Naive thymus-derived CD8-positive, alpha-beta T cell (primary cell): ENCODE data around the gene TPM1. TPM values are rescaled to one million over a fixed set of nuclear protein-coding genes. Genes with fewer than 3 reads are reported as not detected.
"Not testable (repeated sequence)": the region's sequence is repeated elsewhere in the genome, so short reads cannot be mapped to it uniquely, and the experiment has no call there.

ENCODE experiments used
- ATAC-seq, 2 donors: fragments of 150-1000 bp; cut with Tn5 transposase in 1 of 2; sonication (Bioruptor Pico), chemical (Tn5 transposase) in 1 of 2; 1 replicate in 1 of 2; 2 replicates in 1 of 2; pipeline ENCODE4 v1.10.0; 2021; ENCODE audit warnings: mild to moderate bottlenecking in 2 of 2, moderate library complexity in 2 of 2
- POLR2A ChIA-PET: fragments of 350-600 bp; sonication (Branson Sonifier 250); formaldehyde crosslinking; loops from one replicate; lab custom pipeline; 2021; ENCODE audit warnings: antibody characterized with exemption; lab: Charles Lee
- DNase-seq, 10 donors: peaks; one replicate each; pipeline versions ENCODE4 v3.0.0 to v3.0.0-alpha.2; 2020 to 2022
- H3K27ac Mint-ChIP-seq, 10 donors: one replicate each; pipeline ENCODE4 v1.8.0; 2020 to 2022; ENCODE audit warnings: mild to moderate bottlenecking in 10 of 10, mixed read lengths in 10 of 10, moderate library complexity in 4 of 10, inconsistent platforms in 1 of 10
- H3K27me3 Mint-ChIP-seq, 5 donors: one replicate each; pipeline ENCODE4 v1.8.0; 2021 to 2022; ENCODE audit warnings: mixed read lengths in 5 of 5
- H3K36me3 Mint-ChIP-seq, 3 donors: one replicate each; pipeline ENCODE4 v1.8.0; 2020 to 2022; ENCODE audit warnings: mixed read lengths in 3 of 3, mild to moderate bottlenecking in 2 of 3, inconsistent platforms in 1 of 3
- H3K4me1 Mint-ChIP-seq, 4 donors: one replicate each; pipeline ENCODE4 v1.8.0; 2021 to 2022; ENCODE audit warnings: mixed read lengths in 4 of 4
- H3K4me3 Mint-ChIP-seq, 10 donors: one replicate each; pipeline ENCODE4 v1.8.0; 2020 to 2022; ENCODE audit warnings: mild to moderate bottlenecking in 10 of 10, mixed read lengths in 10 of 10, moderate library complexity in 6 of 10, inconsistent platforms in 1 of 10
- H3K9me3 Mint-ChIP-seq, 9 donors: one replicate each; pipeline ENCODE4 v1.8.0; 2020 to 2022; ENCODE audit warnings: mixed read lengths in 9 of 9, mild to moderate bottlenecking in 3 of 9, inconsistent platforms in 1 of 9, moderate library complexity in 1 of 9
- polyA plus RNA-seq, 3 donors: library from polyadenylated mRNA; unstranded; fragments of 300-500 nt; fragmentation: Illumina TruSeq; gene quantifications; one replicate each; pipeline ENCODE4 v1.2.3, GENCODE V29; 2021
- total RNA-seq, 8 experiments: library from RNA in 2 of 8; stranded (reverse) in 2 of 8; gene quantifications; one replicate each; pipeline ENCODE4 v1.2.3 and lab custom pipeline; 2021 to 2026

TPM1 gene
- total and polyA plus RNA-seq, 5 experiments from 2014 or later: 5.1 to 21.2 (median 6.0) TPM

GRCh38 chr15:63086947-63087346 lies 44.4 kb downstream of the TPM1 start:
- Mint-ChIP-seq H3K27ac (no peak overlapping the region), H3K4me3 (no peak overlapping the region), H3K27me3 (peaks cover 0 to 4% (median 0%) of the 10 kb centered on the region in 5 donors), H3K36me3 (no peaks in the 10 kb centered on the region), H3K4me1 (no peaks in the 10 kb centered on the region), H3K9me3 (no peaks in the 10 kb centered on the region)
- DNase-seq: no peak
- no peak for ATAC-seq
- POLR2A ChIA-PET: no interaction called here

DNA sequence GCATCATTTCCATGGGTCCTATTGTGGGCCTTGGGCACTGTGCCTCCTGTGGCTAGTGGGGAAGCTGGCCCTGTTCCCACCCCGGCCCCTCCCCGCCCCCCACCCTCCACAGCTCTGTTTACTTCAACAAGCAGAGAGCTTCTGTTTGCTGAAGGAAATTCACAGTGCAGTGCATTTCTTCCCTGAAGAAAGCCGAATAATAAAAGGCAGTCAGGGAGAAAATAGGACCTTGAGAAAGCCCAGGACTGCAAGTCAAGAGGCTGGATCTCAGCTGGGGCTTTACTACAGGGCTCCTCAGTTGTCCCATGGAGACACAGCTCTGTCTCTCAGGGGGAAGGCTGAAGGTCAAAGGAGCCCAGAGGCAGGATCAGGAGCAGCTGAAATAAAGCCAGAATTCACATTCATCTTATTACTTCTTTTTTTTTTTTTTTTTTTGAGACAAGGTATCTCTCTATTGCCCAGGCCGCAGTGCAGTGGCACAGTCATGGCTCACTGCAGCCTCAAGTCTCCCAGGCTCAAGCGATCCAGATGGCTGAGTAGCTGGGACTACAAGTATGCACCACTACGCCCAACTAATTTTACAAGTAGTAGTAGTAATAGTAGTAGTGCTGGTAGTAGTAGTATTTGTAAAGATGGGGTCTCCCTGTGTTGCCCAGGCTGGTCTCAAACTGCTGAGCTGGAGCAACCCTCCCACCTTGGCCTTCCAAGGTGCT lies 46.1 kb downstream of the TPM1 start:
- ATAC-seq: no peak
- H3K9me3 Mint-ChIP-seq: no peaks in the 10 kb centered on the region
- no peak overlapping the region for H3K4me3 Mint-ChIP-seq
- POLR2A ChIA-PET: interaction anchor here (0.6 to 0.7 kb wide), 2 partner anchors 41 to 1192 kb away, joined by 3 read pairs; no protein-coding TSS in a partner anchor
- H3K27ac Mint-ChIP-seq: peak overlapping the region in 1 of 10 donors; percentile 83
- peaks cover 0 to 1% (median 0%) of the 10 kb centered on the region in 5 donors for H3K27me3 Mint-ChIP-seq
- H3K36me3 Mint-ChIP-seq: no peaks in the 10 kb centered on the region
- DNase-seq: no peak
- H3K4me1 Mint-ChIP-seq: peaks cover 0 to 5% (median 2%) of the 10 kb centered on the region in 4 donors

GRCh38 chr15:63089260-63090043 lies 46.9 kb downstream of the TPM1 start:
- Mint-ChIP-seq H3K27me3 (peaks cover 0 to 1% (median 0%) of the 10 kb centered on the region in 5 donors), H3K4me3 (no peak overlapping the region), H3K4me1 (peaks cover 0 to 6% (median 2%) of the 10 kb centered on the region in 4 donors), H3K36me3 (no peaks in the 10 kb centered on the region), H3K9me3 (no peaks in the 10 kb centered on the region), H3K27ac (peak overlapping the region in 1 of 10 donors; percentile 83)
- ATAC-seq (no peak), DNase-seq (no peak)
- POLR2A ChIA-PET: interaction anchor here (0.6 kb wide), 1 partner anchor 139 kb away, joined by 3 read pairs; no protein-coding TSS in a partner anchor

DNA sequence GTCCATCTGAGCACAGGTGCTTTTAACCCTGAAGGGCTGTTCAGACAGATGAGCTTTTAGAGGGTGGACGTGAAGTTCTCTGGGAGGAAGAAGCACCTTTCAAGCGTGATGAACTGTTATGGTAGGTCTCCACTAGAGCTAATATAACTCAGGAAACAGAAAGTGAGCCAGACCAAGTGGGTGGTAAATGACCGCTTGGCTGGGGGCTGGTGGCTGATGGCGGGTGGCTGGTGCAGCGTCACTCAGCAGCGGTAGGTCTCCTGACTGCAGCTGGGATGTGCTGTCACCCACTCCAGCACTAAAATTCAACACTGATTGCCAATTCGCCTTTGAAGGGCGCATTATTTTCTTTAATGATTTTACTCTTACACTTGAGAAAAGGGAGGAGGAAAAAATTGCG lies 47.9 kb downstream of the TPM1 start:
- H3K4me1 Mint-ChIP-seq: peaks cover 0 to 6% (median 2%) of the 10 kb centered on the region in 4 donors
- DNase-seq: no peak
- no peak overlapping the region for H3K4me3 Mint-ChIP-seq
- no peaks in the 10 kb centered on the region for H3K36me3 Mint-ChIP-seq
- no peaks in the 10 kb centered on the region for H3K9me3 Mint-ChIP-seq
- peak overlapping the region in 1 of 10 donors; percentile 38 for H3K27ac Mint-ChIP-seq
- no peak for ATAC-seq
- peaks cover 0 to 1% (median 0%) of the 10 kb centered on the region in 5 donors for H3K27me3 Mint-ChIP-seq
- POLR2A ChIA-PET: no interaction called here

GRCh38 chr15:63090887-63091286 lies 48.3 kb downstream of the TPM1 start:
- DNase-seq (no peak), ATAC-seq (no peak)
- Mint-ChIP-seq H3K27me3 (peaks cover 0 to 1% (median 0%) of the 10 kb centered on the region in 5 donors), H3K4me3 (no peak overlapping the region), H3K4me1 (peaks cover 0 to 6% (median 2%) of the 10 kb centered on the region in 4 donors), H3K36me3 (no peaks in the 10 kb centered on the region), H3K27ac (no peak overlapping the region), H3K9me3 (no peaks in the 10 kb centered on the region)
- POLR2A ChIA-PET: no interaction called here

DNA sequence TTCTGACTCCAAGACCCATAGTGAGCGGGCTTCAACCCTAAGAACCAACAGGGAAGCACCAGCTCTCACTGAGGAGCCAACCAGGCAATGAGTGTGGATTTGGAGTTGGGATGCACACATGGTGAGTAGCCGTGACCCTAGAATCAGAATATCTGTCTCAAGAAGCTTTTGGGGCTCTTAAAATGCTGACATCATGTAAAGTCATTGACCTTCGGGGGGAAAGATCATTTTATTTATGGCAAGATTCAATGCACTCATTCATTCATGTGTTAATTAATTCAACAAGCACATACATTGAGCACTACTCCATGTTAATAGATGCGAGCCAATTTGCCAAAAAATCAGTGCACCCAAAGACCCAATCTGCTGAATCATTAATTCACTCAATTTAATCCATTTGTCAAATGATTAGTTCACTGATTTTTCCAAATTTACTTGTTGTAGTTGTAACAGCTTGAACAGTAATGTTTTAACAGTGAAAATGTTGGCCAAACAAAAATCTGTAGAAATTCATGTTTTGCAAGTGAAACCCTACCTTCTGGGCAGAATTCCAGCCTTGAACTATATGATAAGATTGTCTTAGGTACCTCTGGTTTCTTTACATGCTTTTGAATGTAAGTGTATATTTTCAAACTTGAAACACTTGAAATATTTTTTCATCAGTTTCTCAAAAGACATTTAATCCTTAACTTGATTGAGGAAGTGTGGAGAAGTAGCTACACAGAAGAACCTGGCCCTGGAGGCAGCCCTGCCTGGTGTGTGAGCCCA lies 49.3 kb downstream of the TPM1 start:
- POLR2A ChIA-PET: no interaction called here
- Mint-ChIP-seq H3K27ac (no peak overlapping the region), H3K36me3 (no peaks in the 10 kb centered on the region), H3K4me3 (no peak overlapping the region), H3K9me3 (no peaks in the 10 kb centered on the region), H3K27me3 (peaks cover 0 to 1% (median 0%) of the 10 kb centered on the region in 5 donors), H3K4me1 (peaks cover 0 to 6% (median 2%) of the 10 kb centered on the region in 4 donors)
- DNase-seq (no peak), ATAC-seq (no peak)

GRCh38 chr15:63093486-63094205 lies 51.1 kb downstream of the TPM1 start:
- Mint-ChIP-seq H3K4me3 (no peak overlapping the region), H3K9me3 (no peaks in the 10 kb centered on the region), H3K36me3 (no peaks in the 10 kb centered on the region), H3K27me3 (peaks cover 0 to 1% (median 0%) of the 10 kb centered on the region in 5 donors), H3K27ac (peak overlapping the region in 2 of 10 donors; percentile 1), H3K4me1 (peaks cover 0 to 6% (median 2%) of the 10 kb centered on the region in 4 donors)
- ATAC-seq (peak; percentile 87 to 100), DNase-seq (peak; percentile 42 to 84 (median 58))
- POLR2A ChIA-PET: interaction anchor here (2.3 kb wide), 1 partner anchor 46 kb away, joined by 10 read pairs; no protein-coding TSS in a partner anchor

GRCh38 chr15:63094495-63094931 lies 52.0 kb downstream of the TPM1 start:
- no peak overlapping the region for H3K27ac Mint-ChIP-seq
- peaks cover 0 to 6% (median 2%) of the 10 kb centered on the region in 4 donors for H3K4me1 Mint-ChIP-seq
- no peak overlapping the region for H3K4me3 Mint-ChIP-seq
- H3K27me3 Mint-ChIP-seq: peaks cover 0 to under 1% (median 0%) of the 10 kb centered on the region in 5 donors
- POLR2A ChIA-PET: interaction anchor here (2.3 kb wide), 1 partner anchor 47 kb away, joined by 10 read pairs; no protein-coding TSS in a partner anchor
- no peaks in the 10 kb centered on the region for H3K9me3 Mint-ChIP-seq
- DNase-seq: no peak
- ATAC-seq: no peak
- no peaks in the 10 kb centered on the region for H3K36me3 Mint-ChIP-seq

- Mint-ChIP-seq H3K4me1 (peaks cover 0 to 6% (median 2%) of the 10 kb centered on the region in 4 donors), H3K4me3 (no peak overlapping the region), H3K36me3 (no peaks in the 10 kb centered on the region), H3K27me3 (no peaks in the 10 kb centered on the region), H3K27ac (no peak overlapping the region), H3K9me3 (no peaks in the 10 kb centered on the region)
- DNase-seq (no peak), ATAC-seq (no peak)
- POLR2A ChIA-PET: no interaction called here
Measured at GRCh38 chr15:63096178-63096577, 53.6 kb downstream of the TPM1 start.

GRCh38 chr15:63098901-63099300 lies 56.4 kb downstream of the TPM1 start:
- POLR2A ChIA-PET, ATAC-seq, H3K36me3 Mint-ChIP-seq, H3K27ac Mint-ChIP-seq, H3K9me3 Mint-ChIP-seq, DNase-seq, H3K27me3 Mint-ChIP-seq, H3K4me1 Mint-ChIP-seq, H3K4me3 Mint-ChIP-seq: not testable (repeated sequence)

- DNase-seq, ATAC-seq, H3K4me1 Mint-ChIP-seq, H3K27ac Mint-ChIP-seq, H3K27me3 Mint-ChIP-seq, H3K9me3 Mint-ChIP-seq, POLR2A ChIA-PET, H3K36me3 Mint-ChIP-seq, H3K4me3 Mint-ChIP-seq: not testable (repeated sequence)
Measured at GRCh38 chr15:63099581-63099980, 57.0 kb downstream of the TPM1 start.

GRCh38 chr15:63103416-63103815 lies 60.9 kb downstream of the TPM1 start:
- no peak overlapping the region for H3K27ac Mint-ChIP-seq
- POLR2A ChIA-PET: no interaction called here
- H3K36me3 Mint-ChIP-seq: peaks cover 0 to 5% (median 0%) of the 10 kb centered on the region in 3 donors
- H3K4me3 Mint-ChIP-seq: no peak overlapping the region
- no peaks in the 10 kb centered on the region for H3K4me1 Mint-ChIP-seq
- H3K9me3 Mint-ChIP-seq: peaks cover 0 to 2% (median 0%) of the 10 kb centered on the region in 9 donors
- no peak for ATAC-seq
- DNase-seq: no peak
- peaks cover 2 to 17% (median 7%) of the 10 kb centered on the region in 5 donors for H3K27me3 Mint-ChIP-seq
